Sciatic nerve (tissue), 2 donors: ENCODE data around the gene MNX1. TPM values are rescaled to one million over a fixed set of nuclear protein-coding genes. Genes with fewer than 3 reads are reported as not detected.

Source experiments
- ATAC-seq: fragments of 200-7000 bp; cut with Tn5 transposase; one replicate; pipeline ENCODE4 v1.9.1; 2020; ENCODE audit warnings: mild to moderate bottlenecking, moderate library complexity
- DNase-seq: peaks from one replicate; pipeline ENCODE4 v3.0.0-alpha.2; 2020; ENCODE audit warnings: low spot score
- intact Hi-C: fragments of 100-400 bp; cut with DNase I; formaldehyde crosslinking; loops from one replicate; pipeline ENCODE4 v1.14.2; 2022
- total RNA-seq: library from RNA; stranded (reverse); fragmentation: NEBNext Ultra II Directional; extraction: Animal tissue kit (Norgen Biotek cat#: 25700); gene quantifications from one replicate; pipeline ENCODE4 v1.2.1, GENCODE V29; 2021
- donor health status: DM: no; HTN: no; CAD: no.
- donor health status: DM: no; HTN: no; CAD: no.

The MNX1 gene
- not detected for total RNA-seq

- ATAC-seq: no peak
- no peak for DNase-seq
- intact Hi-C loops: no loop called here
Observed at GRCh38 chr7:157010588-157011332, at the start of gene MNX1. Gene MNX1, minus strand, starts transcription at chr7:157010663. Its CDS starts 313 bp downstream, at chr7:157010350.

DNA sequence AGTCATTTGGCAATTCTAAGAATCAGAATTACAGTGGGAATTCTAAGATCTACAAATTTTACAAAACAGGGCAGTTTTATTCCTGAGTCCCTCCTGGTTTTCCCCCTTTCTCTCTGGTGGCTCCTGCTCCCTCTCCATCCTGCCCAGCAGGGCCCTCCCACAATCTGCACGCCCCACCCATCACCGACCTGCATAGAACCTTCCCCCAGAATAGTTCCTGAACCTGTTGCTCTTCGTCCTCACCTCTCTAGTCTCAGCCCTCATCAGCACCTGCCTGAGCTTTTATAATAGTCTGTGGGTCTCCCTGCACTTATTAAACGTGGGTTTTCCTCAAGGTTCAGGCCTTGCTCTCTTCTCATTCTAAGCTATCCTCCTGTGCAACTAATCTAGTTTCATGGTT lies 49.1 kb upstream of the MNX1 start:
- ATAC-seq (no peak), DNase-seq (no peak)
- intact Hi-C loops: no loop called here

DNA sequence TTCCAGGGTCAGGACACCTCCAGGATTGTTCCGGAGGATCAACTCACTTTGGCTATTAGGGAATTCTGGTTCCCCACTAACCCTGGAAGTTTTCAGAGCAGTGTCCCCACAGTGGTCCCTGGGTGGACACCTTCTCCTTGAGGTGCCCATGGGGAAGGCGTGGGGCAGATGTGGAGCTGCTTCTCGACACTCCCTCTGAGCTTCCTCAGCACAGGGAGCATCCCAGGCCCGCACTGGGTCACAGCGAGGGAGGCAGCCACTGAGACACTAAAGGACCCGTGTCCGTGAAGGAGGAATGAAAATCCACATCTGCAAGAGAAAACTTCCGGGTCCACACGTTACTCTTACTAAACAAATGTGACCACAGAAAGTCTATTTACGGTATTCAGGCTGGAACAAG lies 48.2 kb upstream of the MNX1 start:
- intact Hi-C loops: no loop called here
- no peak for DNase-seq
- no peak for ATAC-seq

DNA sequence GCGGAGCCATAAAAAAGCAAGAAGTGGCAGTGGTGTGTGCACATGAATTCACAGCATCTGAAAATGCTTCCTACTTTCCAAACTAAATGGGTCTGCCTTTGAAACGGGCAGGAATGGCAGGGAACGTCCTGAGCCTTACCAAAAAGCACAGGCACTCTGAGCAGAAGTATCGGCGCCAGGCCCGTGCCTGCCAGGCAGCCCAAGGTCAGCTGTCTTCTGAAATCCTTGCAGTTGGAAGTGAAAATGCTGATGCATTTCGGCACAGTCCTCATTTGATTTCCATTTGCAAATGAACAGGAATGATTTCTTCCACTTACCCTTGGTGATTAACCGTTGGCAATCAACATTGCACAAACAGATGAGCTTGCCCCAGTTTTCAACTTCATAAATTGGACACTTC lies 47.6 kb upstream of the MNX1 start:
- intact Hi-C loops: no loop called here
- DNase-seq (no peak), ATAC-seq (no peak)

DNA sequence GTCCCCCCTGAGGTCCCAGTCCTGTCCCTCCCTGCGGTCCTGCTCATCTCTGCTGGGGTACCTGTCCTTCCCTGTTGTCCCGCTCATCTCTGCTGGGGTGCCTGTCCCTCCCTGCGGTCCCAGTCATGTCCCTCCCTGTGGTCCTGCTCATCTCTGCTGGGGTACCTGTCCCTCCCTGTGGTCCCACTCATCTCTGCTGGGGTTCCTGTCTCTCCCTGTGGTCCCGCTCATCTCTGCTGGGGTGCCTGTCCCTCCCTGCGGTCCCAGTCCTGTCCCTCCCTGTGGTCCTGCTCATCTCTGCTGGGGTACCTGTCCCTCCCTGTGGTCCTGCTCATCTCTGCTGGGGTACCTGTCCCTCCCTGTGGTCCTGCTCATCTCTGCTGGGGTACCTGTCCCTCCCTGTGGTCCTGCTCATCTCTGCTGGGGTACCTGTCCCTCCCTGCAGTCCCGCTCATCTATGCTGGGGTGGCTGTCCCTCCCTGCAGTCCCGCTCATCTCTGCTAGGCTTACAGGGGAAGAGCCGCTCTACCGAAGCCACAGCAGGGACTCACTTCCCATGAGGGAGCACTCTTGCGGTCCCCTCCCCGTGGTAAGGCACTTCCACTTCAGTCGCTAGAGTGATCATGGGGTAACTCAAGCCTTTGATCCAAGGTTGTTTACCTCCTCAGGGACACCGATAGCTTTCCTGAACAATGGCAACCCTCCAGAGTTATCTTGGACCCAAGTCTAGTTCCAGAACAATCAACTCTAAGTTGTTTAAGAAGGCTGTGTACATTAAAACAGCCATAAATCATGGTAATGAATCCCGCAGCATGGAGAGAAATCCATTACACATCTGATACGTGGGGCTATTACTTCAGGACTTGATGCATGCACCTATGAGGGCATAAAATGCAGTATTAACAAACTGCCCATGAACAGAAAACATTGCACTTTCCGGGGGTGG lies 46.8 kb upstream of the MNX1 start:
- no peak for ATAC-seq
- DNase-seq: no peak
- intact Hi-C loops: no loop called here

GRCh38 chr7:157056246-157056645 lies 45.8 kb upstream of the MNX1 start:
- ATAC-seq: no peak
- DNase-seq: no peak
- intact Hi-C loops: no loop called here

GRCh38 chr7:157054927-157055326 lies 44.5 kb upstream of the MNX1 start:
- no peak for DNase-seq
- intact Hi-C loops: no loop called here
- ATAC-seq: no peak

DNA sequence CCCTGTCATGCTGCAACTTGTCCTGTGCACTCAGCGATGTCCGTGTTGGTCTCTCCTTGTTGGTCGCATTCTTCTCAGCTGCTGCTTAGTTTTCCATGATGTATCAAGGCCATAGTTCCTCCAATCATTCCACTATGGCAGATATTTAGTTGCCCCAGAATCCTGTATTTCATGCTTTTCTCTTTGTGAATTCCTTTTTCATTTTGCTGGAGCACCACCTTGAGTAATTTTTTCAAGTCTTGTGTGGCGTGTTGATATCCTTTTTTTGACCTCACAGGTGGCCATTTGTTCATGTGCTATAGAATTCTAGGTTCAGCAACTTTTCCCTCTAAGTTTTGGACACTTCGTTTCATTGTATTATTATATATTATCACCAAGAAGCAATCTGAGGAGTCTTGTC lies 42.7 kb upstream of the MNX1 start:
- intact Hi-C loops: no loop called here
- ATAC-seq: no peak
- no peak for DNase-seq

DNA sequence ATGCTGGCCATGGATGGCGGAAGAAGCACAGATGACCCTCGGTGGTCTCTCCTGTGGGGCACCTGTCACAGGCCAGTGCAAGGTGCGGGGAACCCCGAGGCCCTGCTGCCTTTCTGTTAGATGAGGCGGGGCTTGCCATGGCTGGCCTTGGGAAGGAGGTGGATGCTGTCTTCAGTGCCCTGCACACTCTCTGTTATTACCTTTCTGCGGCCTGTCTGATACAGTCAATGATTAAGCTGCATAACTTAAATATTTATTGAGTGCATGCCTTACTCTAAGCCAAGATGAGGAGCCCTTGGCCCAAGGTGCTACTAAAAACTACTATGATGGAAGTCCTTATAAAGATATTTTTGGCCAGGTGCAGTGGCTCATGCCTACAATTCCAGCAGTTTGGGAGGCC lies 36.7 kb upstream of the MNX1 start:
- DNase-seq (no peak), ATAC-seq (no peak)
- intact Hi-C loops: no loop called here

GRCh38 chr7:157046681-157047080 lies 36.2 kb upstream of the MNX1 start:
- ATAC-seq (no peak), DNase-seq (no peak)
- intact Hi-C loops: no loop called here

DNA sequence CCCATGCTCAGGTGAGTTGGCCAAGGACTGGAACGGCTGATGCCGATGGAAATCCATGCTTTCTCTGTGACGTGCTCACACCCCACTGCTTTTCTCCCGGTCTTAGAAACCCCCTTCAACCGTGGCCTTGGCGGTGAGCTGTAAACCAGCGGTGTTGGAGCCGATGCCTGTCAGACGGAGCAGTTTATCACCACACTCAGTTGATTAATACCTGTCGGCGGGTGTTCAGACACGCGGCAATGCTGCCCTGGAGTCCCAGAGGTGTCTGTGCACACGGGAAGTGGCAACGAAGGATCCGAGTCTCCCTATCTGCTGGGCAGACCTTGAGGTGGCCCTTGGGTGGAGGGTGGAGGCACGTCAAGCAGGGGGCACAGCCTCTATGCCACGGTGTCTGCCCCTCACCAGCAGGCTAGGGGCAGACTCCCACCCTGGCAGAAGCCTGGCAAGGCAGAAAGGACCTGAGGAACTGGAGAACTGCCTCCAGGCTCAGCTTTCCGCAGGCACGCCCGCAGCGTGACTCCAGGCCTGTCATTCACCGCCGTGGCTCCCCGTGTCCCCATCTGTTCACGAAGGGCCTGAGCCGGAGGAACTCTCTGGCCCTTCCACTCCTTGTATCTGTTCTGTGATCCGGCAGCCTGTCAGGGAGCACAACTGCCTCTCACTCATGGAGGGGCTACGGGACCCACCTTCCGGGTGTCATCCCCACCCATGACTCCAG lies 34.6 kb upstream of the MNX1 start:
- intact Hi-C loops: no loop called here
- DNase-seq (no peak), ATAC-seq (no peak)

GRCh38 chr7:157044147-157044687 lies 33.8 kb upstream of the MNX1 start:
- DNase-seq: no peak
- no peak for ATAC-seq
- intact Hi-C loops: no loop called here

- ATAC-seq (peak; percentile 24), DNase-seq (no peak)
- intact Hi-C loops: no loop called here
Observed at GRCh38 chr7:157043745-157044144, 33.3 kb upstream of the MNX1 start.

GRCh38 chr7:157041514-157042277 lies 31.2 kb upstream of the MNX1 start:
- intact Hi-C loops: no loop called here
- DNase-seq (no peak), ATAC-seq (no peak)

- no peak for DNase-seq
- no peak for ATAC-seq
- intact Hi-C loops: no loop called here
Observed at GRCh38 chr7:157041004-157041403, 30.5 kb upstream of the MNX1 start.

DNA sequence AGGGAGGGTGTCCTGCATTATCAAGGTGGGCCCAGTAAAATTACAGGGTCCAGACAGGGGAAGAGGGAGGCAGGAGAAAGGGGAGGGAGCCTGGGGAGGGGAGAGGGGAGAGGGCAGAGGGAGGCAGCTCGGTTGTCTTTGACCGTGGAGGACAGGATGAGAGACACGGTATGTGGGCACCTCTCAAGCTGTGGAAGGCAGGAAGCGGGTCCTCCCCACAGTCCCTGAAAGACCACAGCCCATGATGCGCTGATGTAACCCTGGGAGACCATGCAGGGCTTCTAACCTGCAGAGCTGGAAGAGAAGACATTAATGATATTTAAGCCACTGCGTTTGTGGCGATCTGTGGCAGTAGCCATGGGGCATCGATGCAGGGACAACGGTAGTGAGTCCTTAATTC lies 27.2 kb upstream of the MNX1 start:
- intact Hi-C loops: no loop called here
- DNase-seq (no peak), ATAC-seq (no peak)

DNA sequence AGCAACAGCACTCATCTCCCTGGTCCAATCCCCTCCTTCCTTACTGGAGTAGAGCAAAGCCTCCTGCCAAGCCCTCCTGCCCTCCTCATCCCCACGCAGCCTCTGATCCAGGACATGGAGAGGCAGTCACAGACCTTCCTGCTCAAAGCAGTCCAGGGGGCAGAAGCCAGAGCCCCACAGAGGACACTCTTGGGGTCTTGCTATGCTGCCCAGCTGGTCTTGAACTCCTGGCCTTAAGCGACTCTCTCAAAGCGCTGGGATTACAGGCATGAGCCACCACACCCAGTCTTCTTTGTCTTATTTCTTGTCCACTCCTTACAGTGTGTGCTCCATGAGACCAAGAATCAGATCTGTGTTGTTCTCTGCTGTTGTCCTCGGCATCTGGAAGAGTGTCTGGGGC lies 26.6 kb upstream of the MNX1 start:
- intact Hi-C loops: no loop called here
- ATAC-seq: no peak
- no peak for DNase-seq

DNA sequence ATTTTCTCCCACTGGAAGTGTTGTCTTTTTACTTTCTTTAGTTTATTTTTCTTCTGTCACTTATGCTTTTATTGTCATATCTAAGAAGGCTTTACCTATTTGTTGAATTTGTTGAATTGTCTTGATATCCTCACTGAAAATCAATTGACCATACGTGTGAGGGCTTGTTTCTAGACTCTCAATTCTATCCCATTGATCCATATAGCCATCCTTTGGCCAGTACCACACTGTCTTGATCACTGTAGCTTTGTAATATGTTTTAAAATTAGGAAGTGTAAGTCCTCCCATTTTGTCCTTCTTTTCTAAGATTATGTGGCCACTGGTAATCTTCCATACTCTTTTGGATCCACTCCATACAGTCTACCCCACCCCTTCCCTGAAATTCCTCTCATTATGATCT lies 25.5 kb upstream of the MNX1 start:
- no peak for DNase-seq
- no peak for ATAC-seq
- intact Hi-C loops: no loop called here

DNA sequence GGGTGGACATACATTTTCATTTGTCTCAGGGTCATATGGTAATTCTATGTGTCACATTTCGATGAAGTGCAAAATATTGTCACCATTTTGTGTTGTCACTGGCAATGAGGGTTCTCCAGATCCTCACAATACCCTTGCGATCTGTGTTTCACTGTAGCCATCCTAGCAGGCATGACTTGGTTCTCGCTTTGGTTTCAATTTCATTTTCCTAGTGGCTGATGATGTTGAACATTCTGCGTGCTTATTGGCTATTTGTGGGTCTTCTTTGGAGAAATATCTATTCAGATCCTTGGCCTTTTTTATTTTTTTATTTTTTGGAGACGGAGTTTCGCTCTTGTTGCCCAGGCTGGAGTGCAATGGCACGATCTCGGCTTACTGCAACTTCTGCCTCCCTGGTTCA lies 24.8 kb upstream of the MNX1 start:
- no peak for DNase-seq
- ATAC-seq: no peak
- intact Hi-C loops: no loop called here
